ENCODE data around the gene EYS.

EYS gene

DNA sequence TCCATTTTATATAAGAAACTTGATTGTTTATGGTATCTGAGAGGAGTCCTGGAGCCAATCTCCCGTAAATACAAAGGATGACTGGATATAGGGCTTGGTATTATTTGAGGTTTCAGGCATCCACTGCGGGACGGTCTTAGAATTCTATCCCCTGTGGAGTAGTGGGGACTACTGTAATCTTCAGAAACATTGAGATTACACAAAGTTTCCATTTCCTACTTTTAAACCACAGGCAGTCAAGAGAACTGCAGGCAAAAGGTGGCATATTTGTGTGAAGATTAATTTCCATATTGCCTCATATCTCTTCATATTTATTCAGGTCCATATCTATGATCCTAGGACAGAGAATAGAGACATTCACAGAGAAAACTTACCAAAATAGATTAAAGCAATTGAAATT lies 1485.2 kb downstream of the EYS start:
- H3K27ac ChIP-seq (ENCODE audit: low read depth in 2 of 2, low read length in 2 of 2): no peak overlapping the region
- H3K4me1 ChIP-seq (ENCODE audit: control insufficient read depth in 2 of 2, insufficient read depth in 2 of 2, low read length in 2 of 2): no peaks in the 10 kb centered on the region
- H3K36me3 ChIP-seq (ENCODE audit: control insufficient read depth in 2 of 2, insufficient read depth in 2 of 2, low read length in 2 of 2): no peaks in the 10 kb centered on the region
- H3K9me3 ChIP-seq (ENCODE audit: control insufficient read depth in 2 of 2, low read length in 2 of 2): no peaks in the 10 kb centered on the region
- H3K27me3 ChIP-seq (ENCODE audit: control insufficient read depth in 2 of 2, insufficient read depth in 2 of 2, low read length in 2 of 2): no peaks in the 10 kb centered on the region
- H3K4me3 ChIP-seq (ENCODE audit: low read length in 2 of 2): no peak overlapping the region
- no peak overlapping the region for H3K9ac ChIP-seq (ENCODE audit: low read depth in 1 of 2, low read length in 2 of 2)

DNA sequence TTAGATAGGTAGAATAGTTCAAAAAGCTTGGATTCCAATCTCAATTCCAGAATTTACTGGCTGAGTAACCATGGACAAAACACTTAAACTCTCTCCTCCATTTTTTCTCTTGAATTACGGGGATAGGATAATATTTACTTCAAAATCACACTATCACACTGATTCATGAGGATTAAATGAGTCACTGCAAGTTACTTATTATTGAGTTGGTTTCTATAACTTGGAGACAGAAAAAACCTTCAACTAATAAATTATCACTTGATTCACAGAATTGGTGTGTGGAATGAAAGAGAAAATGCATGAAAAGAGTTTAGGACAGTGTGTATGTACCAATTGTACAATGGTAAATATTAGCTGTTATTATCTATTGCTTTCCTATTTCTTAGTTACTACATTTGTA lies 1486.2 kb downstream of the EYS start:
- Histone ChIP-seq H3K4me1 (ENCODE audit: control insufficient read depth in 2 of 2, insufficient read depth in 2 of 2, low read length in 2 of 2) (no peaks in the 10 kb centered on the region), H3K27ac (ENCODE audit: low read depth in 2 of 2, low read length in 2 of 2) (no peak overlapping the region), H3K27me3 (ENCODE audit: control insufficient read depth in 2 of 2, insufficient read depth in 2 of 2, low read length in 2 of 2) (no peaks in the 10 kb centered on the region), H3K9me3 (ENCODE audit: control insufficient read depth in 2 of 2, low read length in 2 of 2) (no peaks in the 10 kb centered on the region), H3K9ac (ENCODE audit: low read depth in 1 of 2, low read length in 2 of 2) (no peak overlapping the region), H3K4me3 (ENCODE audit: low read length in 2 of 2) (no peak overlapping the region), H3K36me3 (ENCODE audit: control insufficient read depth in 2 of 2, insufficient read depth in 2 of 2, low read length in 2 of 2) (no peaks in the 10 kb centered on the region)

DNA sequence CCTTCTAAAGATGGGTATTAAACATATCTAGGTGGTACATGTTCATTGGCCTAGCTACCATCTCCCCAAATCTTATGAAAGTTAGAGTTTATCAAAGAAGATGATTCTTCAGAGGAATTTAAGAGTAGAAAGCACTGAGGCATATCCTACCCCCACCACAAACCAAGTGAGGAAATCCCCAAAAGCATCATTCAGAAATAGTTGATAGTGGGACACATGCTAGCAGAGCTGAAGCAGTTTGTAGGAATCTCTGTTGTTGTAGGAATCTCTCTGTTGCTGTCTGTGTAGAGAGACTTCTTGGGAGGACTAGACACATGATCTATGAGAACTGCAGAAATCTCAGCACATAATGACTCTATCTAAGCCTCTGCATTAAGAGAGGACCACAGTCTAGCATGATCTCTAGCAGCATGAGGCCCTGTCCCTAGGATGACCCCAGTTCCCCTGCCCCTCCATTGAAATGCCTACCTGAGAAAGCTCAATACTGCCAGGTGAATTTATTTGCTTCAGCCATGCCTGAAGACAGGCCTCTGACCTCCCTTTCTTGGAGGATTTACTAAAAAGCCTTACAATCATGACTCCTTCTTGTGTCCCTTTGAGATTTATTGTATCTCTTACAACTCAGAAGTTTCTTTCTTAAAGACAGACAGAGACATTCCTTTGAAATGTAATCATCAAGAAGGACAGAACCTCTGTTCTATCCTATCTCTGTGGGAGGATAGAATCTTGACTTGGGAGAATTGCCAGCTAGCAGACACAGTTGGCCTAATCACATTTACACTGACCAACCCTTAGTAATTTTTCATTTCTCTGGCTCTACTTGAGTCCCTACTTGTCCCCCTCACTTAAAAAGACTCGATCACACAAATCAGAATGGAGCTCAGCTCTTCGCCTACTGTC lies 1489.1 kb downstream of the EYS start:
- Histone ChIP-seq H3K4me3 (ENCODE audit: low read length in 2 of 2) (no peak overlapping the region), H3K9ac (ENCODE audit: low read depth in 1 of 2, low read length in 2 of 2) (no peak overlapping the region), H3K27me3 (ENCODE audit: control insufficient read depth in 2 of 2, insufficient read depth in 2 of 2, low read length in 2 of 2) (no peaks in the 10 kb centered on the region), H3K27ac (ENCODE audit: low read depth in 2 of 2, low read length in 2 of 2) (no peak overlapping the region), H3K9me3 (ENCODE audit: control insufficient read depth in 2 of 2, low read length in 2 of 2) (no peaks in the 10 kb centered on the region), H3K4me1 (ENCODE audit: control insufficient read depth in 2 of 2, insufficient read depth in 2 of 2, low read length in 2 of 2) (no peaks in the 10 kb centered on the region), H3K36me3 (ENCODE audit: control insufficient read depth in 2 of 2, insufficient read depth in 2 of 2, low read length in 2 of 2) (no peaks in the 10 kb centered on the region)

DNA sequence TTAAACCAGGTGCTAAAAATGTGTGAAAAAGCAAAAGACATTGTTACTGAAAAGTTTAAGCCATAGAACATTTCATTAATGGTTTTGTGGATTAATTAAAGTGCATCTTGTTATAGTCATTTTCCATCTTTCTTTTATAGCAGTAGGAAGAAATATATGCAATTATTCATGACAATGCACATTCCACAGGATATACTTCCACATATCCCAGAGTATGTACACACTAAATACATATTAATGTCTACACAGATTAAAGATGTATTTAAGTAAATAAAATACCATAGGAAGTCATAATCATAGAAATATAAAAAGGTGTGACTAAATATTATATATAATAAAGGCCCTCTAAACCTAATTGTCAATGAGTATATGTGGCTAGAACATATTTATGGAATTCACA lies 1492.7 kb downstream of the EYS start:
- Histone ChIP-seq H3K9ac (ENCODE audit: low read depth in 1 of 2, low read length in 2 of 2) (no peak overlapping the region), H3K4me3 (ENCODE audit: low read length in 2 of 2) (no peak overlapping the region), H3K36me3 (ENCODE audit: control insufficient read depth in 2 of 2, insufficient read depth in 2 of 2, low read length in 2 of 2) (no peaks in the 10 kb centered on the region), H3K9me3 (ENCODE audit: control insufficient read depth in 2 of 2, low read length in 2 of 2) (no peaks in the 10 kb centered on the region), H3K27ac (ENCODE audit: low read depth in 2 of 2, low read length in 2 of 2) (no peak overlapping the region), H3K4me1 (ENCODE audit: control insufficient read depth in 2 of 2, insufficient read depth in 2 of 2, low read length in 2 of 2) (no peaks in the 10 kb centered on the region), H3K27me3 (ENCODE audit: control insufficient read depth in 2 of 2, insufficient read depth in 2 of 2, low read length in 2 of 2) (no peaks in the 10 kb centered on the region)

DNA sequence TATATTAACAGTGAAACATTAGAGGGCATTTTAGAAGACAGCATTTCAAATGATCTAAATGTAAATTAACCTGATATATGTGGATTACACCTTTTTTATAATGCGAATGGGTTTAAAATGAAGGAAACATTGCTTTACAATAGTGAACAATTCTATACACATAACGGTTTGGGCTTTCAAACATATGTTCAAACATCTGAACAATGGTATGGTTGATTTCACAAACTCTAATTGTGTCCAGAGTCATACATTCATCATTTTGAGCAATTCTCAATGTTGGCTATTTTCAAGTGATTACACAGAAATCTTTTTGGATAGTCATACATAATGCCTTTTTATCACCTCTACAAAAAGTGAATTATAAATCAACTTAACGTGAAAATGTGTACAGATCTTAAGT lies 1493.3 kb downstream of the EYS start:
- Histone ChIP-seq H3K9me3 (ENCODE audit: control insufficient read depth in 2 of 2, low read length in 2 of 2) (no peaks in the 10 kb centered on the region), H3K36me3 (ENCODE audit: control insufficient read depth in 2 of 2, insufficient read depth in 2 of 2, low read length in 2 of 2) (no peaks in the 10 kb centered on the region), H3K27ac (ENCODE audit: low read depth in 2 of 2, low read length in 2 of 2) (no peak overlapping the region), H3K4me1 (ENCODE audit: control insufficient read depth in 2 of 2, insufficient read depth in 2 of 2, low read length in 2 of 2) (no peaks in the 10 kb centered on the region), H3K4me3 (ENCODE audit: low read length in 2 of 2) (no peak overlapping the region), H3K9ac (ENCODE audit: low read depth in 1 of 2, low read length in 2 of 2) (no peak overlapping the region), H3K27me3 (ENCODE audit: control insufficient read depth in 2 of 2, insufficient read depth in 2 of 2, low read length in 2 of 2) (no peaks in the 10 kb centered on the region)

DNA sequence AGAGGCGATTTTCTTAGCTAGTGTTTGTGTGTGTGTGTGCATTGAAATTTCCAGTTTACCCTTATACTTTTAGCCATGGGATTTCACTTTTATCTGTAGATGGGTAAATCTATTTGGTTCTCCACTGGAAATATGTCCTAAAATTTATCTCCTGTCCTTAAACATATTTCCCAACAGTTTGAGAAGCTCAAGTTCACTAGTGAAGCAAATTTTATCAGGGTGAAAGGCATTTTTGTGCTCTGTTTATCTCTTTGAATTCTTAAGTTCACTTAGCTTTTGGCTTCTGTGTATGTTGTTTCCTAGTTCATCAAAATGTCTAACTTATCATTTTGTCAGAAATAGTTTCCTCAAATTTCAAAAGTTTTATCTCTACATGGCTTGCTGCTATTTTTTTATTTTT lies 1509.8 kb downstream of the EYS start:
- Histone ChIP-seq H3K9me3 (ENCODE audit: control insufficient read depth in 2 of 2, low read length in 2 of 2) (no peaks in the 10 kb centered on the region), H3K27me3 (ENCODE audit: control insufficient read depth in 2 of 2, insufficient read depth in 2 of 2, low read length in 2 of 2) (no peaks in the 10 kb centered on the region), H3K27ac (ENCODE audit: low read depth in 2 of 2, low read length in 2 of 2) (no peak overlapping the region), H3K4me1 (ENCODE audit: control insufficient read depth in 2 of 2, insufficient read depth in 2 of 2, low read length in 2 of 2) (no peaks in the 10 kb centered on the region), H3K9ac (ENCODE audit: low read depth in 1 of 2, low read length in 2 of 2) (no peak overlapping the region), H3K4me3 (ENCODE audit: low read length in 2 of 2) (no peak overlapping the region), H3K36me3 (ENCODE audit: control insufficient read depth in 2 of 2, insufficient read depth in 2 of 2, low read length in 2 of 2) (no peaks in the 10 kb centered on the region)

DNA sequence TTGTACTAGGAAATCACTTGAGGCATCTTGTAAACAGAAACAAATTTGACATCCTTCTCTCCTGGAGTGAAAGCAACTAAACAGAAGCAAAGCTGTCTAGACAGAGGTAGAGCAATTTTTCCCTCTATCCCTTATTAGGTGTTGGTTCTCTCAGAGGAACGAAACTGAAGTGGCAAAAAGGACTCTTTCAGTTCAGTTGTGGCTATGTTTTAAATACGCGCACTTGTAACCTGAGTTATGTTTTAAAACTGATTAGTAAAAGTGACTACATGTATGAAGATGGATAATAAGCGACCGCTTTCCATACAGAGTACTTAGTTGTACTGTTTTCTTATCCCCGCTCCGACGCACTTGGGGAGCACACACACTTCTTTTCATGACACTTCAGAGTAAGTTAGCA lies 1520.4 kb downstream of the EYS start:
- Histone ChIP-seq H3K27me3 (ENCODE audit: control insufficient read depth in 2 of 2, insufficient read depth in 2 of 2, low read length in 2 of 2) (no peaks in the 10 kb centered on the region), H3K9ac (ENCODE audit: low read depth in 1 of 2, low read length in 2 of 2) (no peak overlapping the region), H3K36me3 (ENCODE audit: control insufficient read depth in 2 of 2, insufficient read depth in 2 of 2, low read length in 2 of 2) (no peaks in the 10 kb centered on the region), H3K27ac (ENCODE audit: low read depth in 2 of 2, low read length in 2 of 2) (no peak overlapping the region), H3K4me3 (ENCODE audit: low read length in 2 of 2) (no peak overlapping the region), H3K9me3 (ENCODE audit: control insufficient read depth in 2 of 2, low read length in 2 of 2) (no peaks in the 10 kb centered on the region), H3K4me1 (ENCODE audit: control insufficient read depth in 2 of 2, insufficient read depth in 2 of 2, low read length in 2 of 2) (no peaks in the 10 kb centered on the region)

DNA sequence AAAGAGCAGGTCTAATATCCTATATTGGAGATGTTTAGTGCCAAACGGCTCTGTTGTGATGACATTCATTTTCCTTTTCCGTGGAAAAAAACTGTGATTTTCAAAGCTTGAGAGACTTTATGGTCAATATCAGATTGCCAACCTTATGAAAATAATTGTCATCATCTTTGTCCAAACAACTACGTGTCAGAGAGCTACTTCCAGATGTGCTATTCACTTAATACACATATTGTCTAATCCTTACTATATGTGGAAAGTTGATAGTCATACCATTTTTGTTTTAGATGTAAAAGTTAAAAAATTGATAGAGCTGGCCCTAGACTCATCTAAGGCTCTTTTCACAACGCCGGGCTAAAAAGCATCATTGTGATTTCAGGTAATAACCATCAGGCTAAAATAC lies 1521.4 kb downstream of the EYS start:
- Histone ChIP-seq H3K9ac (ENCODE audit: low read depth in 1 of 2, low read length in 2 of 2) (no peak overlapping the region), H3K27ac (ENCODE audit: low read depth in 2 of 2, low read length in 2 of 2) (no peak overlapping the region), H3K9me3 (ENCODE audit: control insufficient read depth in 2 of 2, low read length in 2 of 2) (no peaks in the 10 kb centered on the region), H3K4me3 (ENCODE audit: low read length in 2 of 2) (no peak overlapping the region), H3K27me3 (ENCODE audit: control insufficient read depth in 2 of 2, insufficient read depth in 2 of 2, low read length in 2 of 2) (no peaks in the 10 kb centered on the region), H3K4me1 (ENCODE audit: control insufficient read depth in 2 of 2, insufficient read depth in 2 of 2, low read length in 2 of 2) (no peaks in the 10 kb centered on the region), H3K36me3 (ENCODE audit: control insufficient read depth in 2 of 2, insufficient read depth in 2 of 2, low read length in 2 of 2) (no peaks in the 10 kb centered on the region)

DNA sequence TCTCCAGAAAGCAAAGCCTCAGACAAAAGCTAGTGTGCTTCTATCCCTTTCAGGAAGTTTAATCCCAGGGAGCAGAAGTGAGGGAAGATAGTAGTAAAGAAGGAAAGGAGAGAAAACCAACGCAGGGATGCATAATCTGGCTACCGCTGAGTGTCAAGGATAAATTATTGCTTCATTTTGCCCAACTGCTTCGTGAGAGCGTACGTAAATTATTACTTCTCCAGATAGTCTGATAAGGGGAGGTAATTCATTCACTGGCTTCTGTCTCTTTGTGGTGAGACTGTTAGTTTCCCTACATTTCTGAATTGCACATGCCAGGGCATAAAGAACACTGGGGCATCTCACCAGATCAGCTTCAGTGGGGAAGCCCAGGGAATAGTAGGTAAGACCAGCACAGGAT lies 1531.7 kb downstream of the EYS start:
- Histone ChIP-seq H3K27me3 (ENCODE audit: control insufficient read depth in 2 of 2, insufficient read depth in 2 of 2, low read length in 2 of 2) (no peaks in the 10 kb centered on the region), H3K4me1 (ENCODE audit: control insufficient read depth in 2 of 2, insufficient read depth in 2 of 2, low read length in 2 of 2) (no peaks in the 10 kb centered on the region), H3K9me3 (ENCODE audit: control insufficient read depth in 2 of 2, low read length in 2 of 2) (no peaks in the 10 kb centered on the region), H3K9ac (ENCODE audit: low read depth in 1 of 2, low read length in 2 of 2) (no peak overlapping the region), H3K36me3 (ENCODE audit: control insufficient read depth in 2 of 2, insufficient read depth in 2 of 2, low read length in 2 of 2) (no peaks in the 10 kb centered on the region), H3K4me3 (ENCODE audit: low read length in 2 of 2) (no peak overlapping the region), H3K27ac (ENCODE audit: low read depth in 2 of 2, low read length in 2 of 2) (no peak overlapping the region)

DNA sequence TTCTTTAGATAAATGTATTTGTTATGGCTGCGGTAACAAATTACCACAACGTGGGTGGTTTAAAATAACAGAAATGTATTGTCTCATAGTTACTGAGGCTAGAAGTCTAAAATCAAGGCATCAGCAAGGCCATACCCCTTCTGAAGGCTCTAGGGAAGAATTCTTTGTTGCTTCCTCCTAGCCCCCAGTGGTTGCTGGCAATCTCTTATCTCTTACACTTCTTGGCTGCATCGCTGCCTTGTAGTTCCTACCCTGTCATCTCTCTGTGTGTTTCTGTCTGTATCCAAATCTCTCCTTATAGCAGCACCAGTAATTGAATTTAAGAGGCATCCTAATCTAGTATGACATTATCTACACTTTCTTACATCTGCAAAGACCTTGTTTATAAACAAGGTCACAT lies 1536.7 kb downstream of the EYS start:
- Histone ChIP-seq H3K9ac (ENCODE audit: low read depth in 1 of 2, low read length in 2 of 2) (no peak overlapping the region), H3K27me3 (ENCODE audit: control insufficient read depth in 2 of 2, insufficient read depth in 2 of 2, low read length in 2 of 2) (no peaks in the 10 kb centered on the region), H3K9me3 (ENCODE audit: control insufficient read depth in 2 of 2, low read length in 2 of 2) (no peaks in the 10 kb centered on the region), H3K4me3 (ENCODE audit: low read length in 2 of 2) (no peak overlapping the region), H3K36me3 (ENCODE audit: control insufficient read depth in 2 of 2, insufficient read depth in 2 of 2, low read length in 2 of 2) (no peaks in the 10 kb centered on the region), H3K4me1 (ENCODE audit: control insufficient read depth in 2 of 2, insufficient read depth in 2 of 2, low read length in 2 of 2) (no peaks in the 10 kb centered on the region), H3K27ac (ENCODE audit: low read depth in 2 of 2, low read length in 2 of 2) (no peak overlapping the region)
